RPMI8226 (cell line): ENCODE measurements around the gene PBRM1.

ENCODE experiments used
- DNase-seq: peaks from one replicate; pipeline ENCODE4 v3.0.0-alpha.2; 2015

Gene PBRM1

DNA sequence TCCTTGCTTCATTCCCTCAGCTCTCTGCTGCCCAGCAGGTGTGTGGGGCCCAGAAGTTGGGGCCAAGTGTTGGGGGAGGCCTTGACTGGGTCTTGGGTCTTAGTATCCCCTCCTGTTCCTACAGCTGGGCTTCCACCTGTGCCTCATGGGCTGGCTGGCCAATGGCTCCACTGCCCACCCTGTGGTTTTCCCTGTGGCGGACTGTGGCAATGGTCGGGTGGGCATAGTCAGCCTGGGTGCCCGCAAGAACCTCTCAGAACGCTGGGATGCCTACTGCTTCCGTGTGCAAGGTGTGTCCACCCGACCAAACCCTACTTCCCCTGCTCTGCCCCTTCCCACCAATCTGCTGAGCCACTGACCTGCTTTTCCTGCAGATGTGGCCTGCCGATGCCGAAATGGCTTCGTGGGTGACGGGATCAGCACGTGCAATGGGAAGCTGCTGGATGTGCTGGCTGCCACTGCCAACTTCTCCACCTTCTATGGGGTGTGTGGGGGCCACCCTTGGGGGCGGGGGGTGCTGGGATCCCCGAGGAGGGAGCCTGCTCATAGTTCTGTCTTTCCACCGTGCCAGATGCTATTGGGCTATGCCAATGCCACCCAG lies 163.0 kb downstream of the PBRM1 start:
- no peak for DNase-seq

DNA sequence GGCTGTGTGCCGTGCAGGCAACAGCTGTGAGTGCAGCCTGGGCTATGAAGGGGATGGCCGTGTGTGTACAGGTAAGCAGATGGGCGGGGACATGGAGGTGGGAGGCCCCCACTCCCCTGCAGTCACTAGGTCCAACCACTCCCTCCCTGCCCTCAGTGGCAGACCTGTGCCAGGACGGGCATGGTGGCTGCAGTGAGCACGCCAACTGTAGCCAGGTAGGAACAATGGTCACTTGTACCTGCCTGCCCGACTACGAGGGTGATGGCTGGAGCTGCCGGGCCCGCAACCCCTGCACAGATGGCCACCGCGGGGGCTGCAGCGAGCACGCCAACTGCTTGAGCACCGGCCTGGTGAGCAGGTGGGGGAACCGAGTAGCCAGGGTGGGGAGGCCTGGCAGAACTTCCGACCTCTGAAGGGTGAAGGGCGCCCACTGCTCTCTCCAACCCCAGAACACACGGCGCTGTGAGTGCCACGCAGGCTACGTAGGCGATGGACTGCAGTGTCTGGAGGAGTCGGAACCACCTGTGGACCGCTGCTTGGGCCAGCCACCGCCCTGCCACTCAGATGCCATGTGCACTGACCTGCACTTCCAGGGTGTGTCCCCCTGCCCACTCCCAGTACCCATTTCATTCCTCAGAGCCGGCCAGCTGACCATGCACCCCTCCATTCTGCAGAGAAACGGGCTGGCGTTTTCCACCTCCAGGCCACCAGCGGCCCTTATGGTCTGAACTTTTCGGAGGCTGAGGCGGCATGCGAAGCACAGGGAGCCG lies 163.6 kb downstream of the PBRM1 start:
- no peak for DNase-seq

DNA sequence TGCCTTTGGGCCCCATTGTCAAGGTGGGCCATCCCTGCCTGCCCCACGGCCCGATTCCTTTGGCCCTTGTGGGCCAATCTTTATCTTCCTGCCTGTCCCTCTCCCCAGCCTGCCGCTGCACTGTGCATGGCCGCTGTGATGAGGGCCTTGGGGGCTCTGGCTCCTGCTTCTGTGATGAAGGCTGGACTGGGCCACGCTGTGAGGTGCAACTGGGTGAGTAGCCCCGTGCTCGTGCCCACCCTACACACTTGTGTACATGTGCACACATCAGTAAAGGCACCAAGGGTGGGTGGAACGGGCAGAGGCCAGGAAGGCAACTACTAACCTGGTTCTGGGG lies 164.3 kb downstream of the PBRM1 start:
- no peak for DNase-seq

DNA sequence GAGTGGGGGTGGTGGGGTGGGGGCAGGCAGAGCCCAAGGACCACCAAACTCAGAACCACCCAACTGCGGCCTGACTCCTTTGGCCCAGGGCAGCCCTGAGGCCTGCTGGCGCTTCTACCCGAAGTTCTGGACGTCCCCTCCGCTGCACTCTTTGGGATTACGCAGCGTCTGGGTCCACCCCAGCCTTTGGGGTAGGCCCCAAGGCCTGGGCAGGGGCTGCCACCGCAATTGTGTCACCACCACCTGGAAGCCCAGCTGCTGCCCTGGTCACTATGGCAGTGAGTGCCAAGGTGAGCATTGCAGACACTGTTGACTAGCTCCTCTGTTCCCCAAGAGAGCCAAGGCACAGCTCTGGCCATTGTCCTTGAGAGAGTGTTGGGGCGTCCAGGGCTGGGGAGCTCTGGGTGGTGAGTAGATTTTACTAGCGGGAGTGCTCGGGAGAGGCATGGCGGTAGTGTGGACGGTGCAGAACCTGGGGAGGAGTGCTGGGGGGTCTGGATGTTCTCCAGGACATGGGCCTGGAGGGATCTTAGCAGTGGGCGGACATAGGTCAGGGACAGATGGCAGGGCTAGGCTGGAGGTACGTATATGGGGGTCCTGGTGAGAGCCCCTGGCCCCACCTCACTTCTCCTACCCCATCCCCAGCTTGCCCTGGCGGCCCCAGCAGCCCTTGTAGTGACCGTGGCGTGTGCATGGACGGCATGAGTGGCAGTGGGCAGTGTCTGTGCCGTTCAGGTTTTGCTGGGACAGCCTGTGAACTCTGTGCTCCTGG lies 164.8 kb downstream of the PBRM1 start:
- no peak for DNase-seq

DNA sequence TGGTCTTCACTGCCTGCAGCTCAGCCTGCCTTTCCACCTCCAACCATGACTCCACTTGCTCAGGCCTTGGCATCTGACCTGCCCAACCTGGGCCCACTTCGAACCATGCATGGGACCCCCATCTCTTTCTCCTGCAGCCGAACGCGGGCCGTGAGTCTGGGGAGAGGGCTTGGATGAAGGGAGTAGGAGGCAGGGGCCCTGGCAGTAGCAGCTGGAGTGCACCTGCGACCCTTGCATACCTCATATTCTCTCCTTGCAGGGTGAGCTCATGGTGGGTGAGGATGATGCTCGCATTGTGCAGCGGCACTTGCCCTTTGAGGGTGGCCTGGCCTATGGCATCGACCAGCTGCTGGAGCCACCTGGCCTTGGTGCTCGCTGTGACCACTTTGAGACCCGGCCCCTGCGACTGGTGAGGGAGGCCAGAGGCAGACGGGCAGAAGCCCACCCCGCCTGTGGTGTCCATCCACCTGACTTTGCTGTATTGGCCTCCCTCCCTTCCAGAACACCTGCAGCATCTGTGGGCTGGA lies 165.5 kb downstream of the PBRM1 start:
- DNase-seq, result no peak

DNA sequence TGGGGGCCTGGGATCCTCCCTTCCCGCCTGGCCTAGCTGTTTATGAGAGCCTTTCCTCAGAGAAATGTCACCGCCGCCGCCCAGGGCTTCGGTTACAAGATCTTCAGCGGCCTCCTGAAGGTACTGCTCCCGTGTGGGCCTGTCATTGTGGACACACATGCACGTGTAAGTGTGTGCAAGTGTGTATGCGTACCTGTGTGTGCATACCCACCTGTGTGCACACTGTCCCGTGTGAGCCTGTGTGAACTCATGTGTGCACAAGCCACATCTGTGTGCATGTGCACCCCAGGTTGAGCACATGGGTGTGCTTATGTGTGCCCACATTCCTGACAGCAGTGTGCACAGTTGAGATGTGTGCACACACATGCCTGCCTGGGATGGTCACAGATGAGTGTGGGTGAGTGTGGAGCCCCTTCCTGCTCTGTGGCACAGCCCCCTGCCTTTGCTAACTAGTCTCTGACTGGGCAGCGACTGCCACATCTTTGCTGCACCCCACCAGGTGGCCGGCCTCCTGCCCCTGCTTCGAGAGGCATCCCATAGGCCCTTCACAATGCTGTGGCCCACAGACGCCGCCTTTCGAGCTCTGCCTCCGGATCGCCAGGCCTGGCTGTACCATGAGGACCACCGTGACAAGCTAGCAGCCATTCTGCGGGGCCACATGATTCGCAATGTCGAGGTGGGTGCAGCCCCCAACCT lies 166.1 kb downstream of the PBRM1 start:
- DNase-seq, result no peak

DNA sequence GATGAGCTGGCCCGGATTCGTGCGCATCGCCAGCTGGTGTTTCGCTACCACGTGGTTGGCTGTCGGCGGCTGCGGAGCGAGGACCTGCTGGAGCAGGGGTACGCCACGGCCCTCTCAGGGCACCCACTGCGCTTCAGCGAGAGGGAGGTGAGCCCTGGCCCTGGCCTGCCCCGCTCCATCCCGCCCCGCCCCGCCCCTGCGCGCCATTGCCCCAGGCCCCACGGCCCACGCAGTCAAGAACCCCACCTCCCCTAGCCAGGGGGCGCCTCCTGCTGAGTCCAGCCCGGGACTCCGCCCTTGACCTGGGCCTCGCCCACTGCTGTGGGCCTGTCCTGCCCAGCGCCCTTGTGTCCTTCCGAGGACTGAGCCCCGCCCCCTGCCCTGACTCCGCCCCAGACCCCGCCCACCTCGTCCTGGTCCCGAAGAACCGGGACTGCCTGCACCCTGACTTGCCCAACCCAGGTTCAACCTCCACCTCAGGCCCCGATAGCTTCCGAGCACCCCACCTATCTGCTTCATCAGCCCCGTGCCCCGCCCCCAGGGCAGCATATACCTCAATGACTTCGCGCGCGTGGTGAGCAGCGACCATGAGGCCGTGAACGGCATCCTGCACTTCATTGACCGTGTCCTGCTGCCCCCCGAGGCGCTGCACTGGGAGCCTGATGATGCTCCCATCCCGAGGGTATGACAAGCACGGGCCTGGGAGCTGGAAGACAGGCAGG lies 166.8 kb downstream of the PBRM1 start:
- no peak for DNase-seq

DNA sequence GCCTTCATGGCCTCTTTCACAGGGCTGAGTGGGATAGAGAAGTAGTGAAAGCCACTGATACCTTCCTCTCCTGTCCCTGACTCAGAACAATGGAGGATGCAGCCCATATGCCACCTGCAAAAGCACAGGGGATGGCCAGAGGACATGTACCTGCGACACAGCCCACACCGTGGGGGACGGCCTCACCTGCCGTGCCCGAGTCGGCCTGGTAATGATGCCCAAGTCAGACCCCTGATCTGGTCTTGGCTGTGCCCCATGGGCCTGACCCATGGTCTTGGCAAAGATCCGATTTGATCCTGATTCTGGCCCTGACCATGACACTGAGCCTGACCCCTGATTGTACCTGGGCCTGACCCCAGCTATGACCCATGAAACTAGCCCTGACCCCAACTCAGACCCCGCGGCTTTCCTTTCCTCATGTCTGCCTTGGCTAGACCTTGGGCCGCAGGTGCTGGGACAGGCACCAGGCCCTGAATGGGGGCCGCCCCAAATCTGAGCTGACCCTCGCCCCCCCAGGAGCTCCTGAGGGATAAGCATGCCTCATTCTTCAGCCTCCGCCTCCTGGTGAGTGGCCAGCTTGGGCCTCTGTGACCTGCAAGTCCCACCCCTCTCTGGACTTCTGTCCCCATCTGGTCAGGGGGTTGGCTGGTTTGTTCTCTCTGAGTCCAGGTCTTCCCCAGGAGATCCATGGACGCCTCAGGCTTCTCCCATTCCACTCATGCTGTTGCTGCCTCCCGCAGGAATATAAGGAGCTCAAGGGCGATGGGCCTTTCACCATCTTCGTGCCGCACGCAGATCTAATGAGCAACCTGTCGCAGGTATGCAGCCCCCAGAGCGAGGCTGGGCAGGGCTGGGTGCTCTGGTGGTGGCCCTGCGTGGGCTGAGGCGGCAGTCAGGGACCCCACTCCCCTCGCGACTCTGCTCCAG lies 167.7 kb downstream of the PBRM1 start:
- no peak for DNase-seq

DNA sequence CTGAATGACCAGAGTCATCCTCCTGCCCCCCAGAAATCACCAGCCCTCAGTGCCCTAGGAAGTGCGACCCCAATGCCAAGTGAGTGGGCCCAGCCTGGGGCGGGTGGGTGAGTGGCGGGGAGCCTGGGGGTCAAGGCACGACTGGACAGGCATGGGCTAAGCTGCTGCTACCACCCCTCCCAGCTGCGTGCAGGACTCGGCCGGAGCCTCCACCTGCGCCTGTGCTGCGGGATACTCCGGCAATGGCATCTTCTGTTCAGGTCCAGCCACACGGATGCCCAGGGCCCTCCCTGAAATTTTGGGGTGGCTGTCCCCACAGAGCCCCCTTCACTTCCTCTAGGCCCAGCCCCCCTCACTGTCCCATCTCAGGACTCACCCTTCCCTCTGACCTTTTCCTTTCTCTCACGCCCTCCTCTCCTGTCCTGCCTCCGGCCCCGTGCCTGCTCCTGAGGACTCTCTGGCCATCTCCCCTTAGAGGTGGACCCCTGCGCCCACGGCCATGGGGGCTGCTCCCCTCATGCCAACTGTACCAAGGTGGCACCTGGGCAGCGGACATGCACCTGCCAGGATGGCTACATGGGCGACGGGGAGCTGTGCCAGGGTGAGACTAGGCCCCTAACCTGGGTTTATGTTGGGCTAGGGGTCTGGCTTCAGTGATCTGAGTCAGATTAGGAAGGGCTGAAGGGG lies 169.1 kb downstream of the PBRM1 start:
- DNase-seq, result no peak

DNA sequence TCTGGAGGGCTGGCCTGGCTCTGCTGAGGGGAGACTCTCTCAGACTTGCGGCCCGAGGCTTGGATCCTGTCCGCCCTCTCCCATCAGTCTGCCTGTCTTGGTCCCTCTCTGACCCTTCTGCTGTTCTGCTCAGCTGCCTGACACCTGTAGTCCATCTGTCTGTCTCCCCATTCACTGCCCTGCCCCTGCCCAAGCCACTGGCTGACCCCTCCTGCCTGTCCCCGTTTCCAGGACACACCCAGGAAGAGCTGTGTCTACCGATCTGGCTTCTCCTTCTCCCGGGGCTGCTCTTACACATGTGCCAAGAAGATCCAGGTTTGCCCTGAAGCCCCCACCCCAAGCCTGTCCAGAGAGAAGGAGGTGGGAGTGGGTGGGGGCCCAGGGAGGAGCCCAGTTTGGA lies 170.5 kb downstream of the PBRM1 start:
- no peak for DNase-seq

DNA sequence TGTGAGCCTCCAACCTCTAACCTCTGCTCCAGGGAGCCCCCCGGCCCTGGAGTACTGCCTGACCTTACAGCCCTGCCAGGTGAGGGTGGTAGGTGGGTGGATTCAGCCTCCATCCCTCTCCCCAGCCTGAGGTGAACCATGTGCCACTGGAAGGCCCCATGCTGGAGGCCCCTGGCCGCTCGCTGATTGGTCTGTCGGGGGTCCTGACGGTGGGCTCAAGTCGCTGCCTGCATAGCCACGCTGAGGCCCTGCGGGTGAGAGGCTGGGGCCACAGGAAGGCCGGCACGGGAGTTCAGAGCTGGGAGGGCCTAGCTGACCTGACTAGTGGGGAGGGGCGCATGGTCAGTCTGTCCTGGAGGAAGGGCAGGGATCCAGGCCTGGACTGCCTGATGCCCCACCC lies 171.1 kb downstream of the PBRM1 start:
- no peak for DNase-seq

DNA sequence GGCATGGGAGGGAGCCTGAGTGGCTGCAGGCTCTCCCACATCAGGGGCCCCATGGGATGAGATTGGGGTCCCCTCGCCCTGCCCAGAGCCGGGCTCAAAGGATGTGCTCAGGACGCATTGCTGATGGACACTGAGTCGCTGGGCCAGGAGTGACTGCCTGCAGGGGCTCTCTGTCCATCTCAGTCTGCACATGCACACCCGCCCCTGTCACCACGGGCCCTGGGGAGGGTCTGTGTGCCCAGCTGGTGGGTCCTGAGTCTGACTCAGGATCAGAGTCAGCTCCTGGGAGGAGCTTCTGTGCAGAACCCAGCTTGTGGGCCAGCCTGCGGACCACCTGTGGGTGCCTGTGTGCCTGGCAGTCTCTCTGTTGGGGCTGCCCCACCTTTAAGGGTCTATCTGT lies 172.4 kb downstream of the PBRM1 start:
- DNase-seq, result no peak

DNA sequence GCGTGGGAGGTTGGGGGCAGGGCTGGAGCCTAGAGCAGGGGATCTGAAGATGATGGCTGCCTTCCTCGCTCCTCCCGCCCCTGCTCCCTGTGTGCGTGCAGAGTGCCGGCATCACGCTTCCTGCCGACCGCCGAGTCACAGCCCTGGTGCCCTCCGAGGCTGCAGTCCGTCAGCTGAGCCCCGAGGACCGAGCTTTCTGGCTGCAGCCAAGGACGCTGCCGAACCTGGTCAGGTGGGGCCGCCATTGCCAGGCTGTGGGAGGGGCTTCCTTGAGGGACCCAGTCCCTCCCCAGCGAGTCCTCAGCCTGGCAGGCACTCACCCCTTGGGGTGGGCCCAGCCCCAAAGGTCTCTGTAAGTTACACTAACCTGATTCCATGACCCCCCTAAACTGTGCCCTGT lies 173.0 kb downstream of the PBRM1 start:
- no peak for DNase-seq

DNA sequence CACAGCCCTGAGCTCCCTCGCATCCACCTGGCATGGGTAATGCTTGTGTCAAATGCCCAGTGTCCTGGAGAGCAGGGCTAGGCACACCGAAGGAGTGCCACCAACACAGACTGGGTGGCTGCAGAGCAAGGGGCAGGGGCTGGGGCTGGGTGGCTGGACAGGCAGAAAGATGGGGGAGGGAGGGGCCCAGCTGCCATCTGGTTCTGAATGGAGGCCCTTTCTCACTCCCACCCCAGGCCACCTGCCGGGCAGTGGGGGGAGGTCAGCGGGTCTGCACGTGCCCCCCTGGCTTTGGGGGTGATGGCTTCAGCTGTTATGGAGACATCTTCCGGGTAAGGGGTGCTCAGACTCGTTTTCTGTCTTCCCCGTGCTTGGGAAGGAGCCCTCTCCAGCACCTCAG lies 173.6 kb downstream of the PBRM1 start:
- no peak for DNase-seq

DNA sequence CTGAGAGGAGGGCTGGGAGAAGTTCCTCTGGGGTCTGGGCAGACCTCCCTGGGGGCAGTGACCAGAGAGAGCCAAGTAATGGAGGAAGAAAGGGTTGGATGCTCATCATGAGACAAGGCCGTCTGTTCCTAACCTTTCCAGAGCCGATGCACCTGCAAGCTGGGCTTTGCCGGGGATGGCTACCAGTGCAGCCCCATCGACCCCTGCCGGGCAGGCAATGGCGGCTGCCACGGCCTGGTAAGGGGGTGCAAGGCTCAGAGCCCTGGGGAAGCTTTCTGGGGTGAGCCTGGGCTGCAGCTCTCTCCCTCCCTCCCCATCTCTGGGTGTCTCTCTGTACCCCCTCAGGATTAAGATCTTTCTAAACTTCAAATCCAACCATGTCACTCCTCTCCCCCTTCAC lies 174.2 kb downstream of the PBRM1 start:
- no peak for DNase-seq

DNA sequence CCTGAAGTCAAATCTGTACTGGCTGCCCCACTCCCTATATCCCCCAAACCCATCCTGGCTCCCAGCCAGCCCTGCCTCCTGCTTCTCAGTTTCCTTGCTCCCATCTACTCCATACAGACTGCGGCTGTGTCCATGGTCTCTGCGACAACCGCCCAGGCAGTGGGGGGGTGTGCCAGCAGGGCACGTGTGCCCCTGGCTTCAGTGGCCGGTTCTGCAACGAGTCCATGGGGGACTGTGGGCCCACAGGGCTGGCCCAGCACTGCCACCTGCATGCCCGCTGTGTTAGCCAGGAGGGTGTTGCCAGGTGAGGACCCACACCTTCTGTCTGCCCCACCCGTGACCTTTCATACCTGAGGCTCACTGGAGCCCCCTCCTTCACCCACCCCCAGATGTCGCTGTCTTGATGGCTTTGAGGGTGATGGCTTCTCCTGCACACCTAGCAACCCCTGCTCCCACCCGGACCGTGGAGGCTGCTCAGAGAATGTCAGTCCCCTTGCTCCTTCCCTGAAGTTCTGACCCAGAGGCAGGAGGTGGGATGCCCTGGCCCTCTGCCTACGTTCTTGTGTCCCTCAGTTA lies 175.9 kb downstream of the PBRM1 start:
- peak; percentile 60 for DNase-seq

DNA sequence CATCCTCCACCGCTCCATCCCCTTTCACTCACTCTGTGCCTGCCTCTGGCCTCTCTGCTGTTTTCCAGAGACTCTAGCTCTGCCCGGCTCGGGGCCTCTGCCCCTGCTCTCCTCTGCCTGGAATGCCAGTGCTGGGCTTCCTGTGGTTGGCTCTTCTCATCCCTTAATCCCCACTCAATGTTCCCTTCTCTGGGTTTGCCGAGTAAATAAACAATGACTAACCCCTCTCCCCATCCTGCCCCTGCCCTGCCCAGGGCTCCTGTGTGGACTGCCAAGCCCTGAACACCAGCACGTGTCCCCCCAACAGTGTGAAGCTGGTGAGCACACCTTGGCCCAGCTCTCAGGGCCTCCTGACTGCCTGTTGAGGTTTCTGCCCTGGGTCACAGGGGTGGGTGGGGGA lies 178.4 kb downstream of the PBRM1 start:
- no peak for DNase-seq

DNA sequence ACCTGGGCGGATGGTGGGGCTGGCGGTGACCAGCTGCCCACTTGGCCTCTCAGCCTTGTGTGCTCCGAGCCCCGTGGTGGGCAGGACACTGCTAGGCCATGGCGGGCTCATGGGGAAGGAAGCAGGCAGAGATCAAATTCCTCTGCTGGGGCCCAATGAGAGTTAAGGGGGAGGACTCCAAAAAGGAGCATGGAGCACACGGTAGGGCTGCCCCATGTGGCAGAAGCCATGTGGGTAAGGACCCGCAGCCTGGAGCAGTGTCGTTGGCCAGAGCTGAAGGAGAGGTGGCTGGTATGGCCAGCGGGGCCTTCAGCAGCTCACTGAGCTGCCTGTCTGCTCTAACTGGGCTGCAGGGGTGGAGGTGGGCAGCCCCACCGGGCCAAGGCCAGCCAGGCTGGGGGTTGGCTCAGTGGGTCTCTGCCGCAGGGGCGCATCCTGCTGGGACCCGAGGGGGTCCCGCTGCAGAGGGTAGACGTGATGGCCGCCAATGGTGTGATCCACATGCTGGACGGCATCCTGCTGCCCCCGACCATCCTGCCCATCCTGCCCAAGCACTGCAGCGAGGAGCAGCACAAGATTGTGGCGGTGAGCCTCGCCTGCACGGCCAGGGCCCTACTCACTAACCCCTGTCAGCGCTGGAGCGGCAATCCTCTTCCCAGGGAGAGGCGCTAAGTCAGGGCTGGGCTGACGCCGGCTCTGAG lies 179.3 kb downstream of the PBRM1 start:
- DNase-seq, result no peak

DNA sequence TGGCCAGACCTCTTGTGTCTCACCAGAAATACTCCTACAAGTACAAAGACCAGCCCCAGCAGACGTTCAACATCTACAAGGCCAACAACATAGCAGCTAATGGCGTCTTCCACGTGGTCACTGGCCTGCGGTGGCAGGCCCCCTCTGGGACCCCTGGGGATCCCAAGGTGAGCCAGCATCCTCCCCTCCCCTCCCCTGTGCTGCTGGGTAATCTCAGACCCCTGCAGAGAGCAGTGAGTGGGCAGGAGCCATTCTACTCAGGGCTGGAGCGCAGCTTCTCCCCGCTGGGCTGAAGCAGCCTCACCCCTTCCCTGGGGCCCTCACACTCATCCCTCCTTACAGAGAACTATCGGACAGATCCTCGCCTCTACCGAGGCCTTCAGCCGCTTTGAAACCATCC lies 180.7 kb downstream of the PBRM1 start:
- no peak for DNase-seq
